SK-N-MC (cell line): ENCODE data around the gene TAB3.
"Not testable (repeated sequence)": the region's sequence is repeated elsewhere in the genome, so short reads cannot be mapped to it uniquely, and the experiment has no call there.

Experiments used
- DNase-seq: peaks from one replicate; pipeline ENCODE4 v3.0.0-alpha.2; 2011; ENCODE audit warnings: low read depth, low spot score
- H3K27ac ChIP-seq: fragments of 200-600 bp; sonication (generic); 2 replicates; pipeline ENCODE4 v1.5.1; 2016; ENCODE audit warnings: mixed run types
- H3K36me3 ChIP-seq: fragments of 200-600 bp; sonication (generic); 2 replicates; pipeline ENCODE4 v1.6.1; 2017; ENCODE audit warnings: antibody characterized with exemption, low read length, mixed read lengths; ENCODE audit not compliant: insufficient read depth
- H3K4me3 ChIP-seq: fragments of 200-600 bp; sonication (generic); 2 replicates; pipeline ENCODE4 v1.5.1; 2016
- H3K9ac ChIP-seq: fragments of 200-600 bp; sonication (generic); 2 replicates; pipeline ENCODE4 v1.8.0; 2017; ENCODE audit warnings: mixed run types, mixed read lengths; ENCODE audit not compliant: insufficient read length
- H3K9me3 ChIP-seq: fragments of 200-600 bp; sonication (generic); 2 replicates; pipeline ENCODE4 v1.6.1; 2017; ENCODE audit warnings: low read depth, mild to moderate bottlenecking, antibody characterized with exemption, low read length, moderate library complexity, mixed read lengths
- EZH2 ChIP-seq: fragments of 200-600 bp; sonication (generic); IDR thresholded peaks from one replicate; pipeline ENCODE4 v1.6.1; 2017; ENCODE audit warnings: antibody characterized with exemption
- FOXP2 ChIP-seq: optimal IDR thresholded peaks from 2 replicates; pipeline ENCODE3; 2011; ENCODE audit warnings: mild to moderate bottlenecking, moderate library complexity; ENCODE audit not compliant: insufficient read depth; ENCODE audit errors: extremely low read length, control extremely low read depth
- POLR2AphosphoS5 ChIP-seq: IDR thresholded peaks from 2 replicates; pipeline ENCODE4 v1.6.1; 2012; ENCODE audit warnings: mild to moderate bottlenecking, low read depth, low read length, borderline replicate concordance

TAB3 gene

GRCh38 chrX:30821116-30821515, 67.9 kb downstream of the TAB3 start:
- no peaks in the 10 kb centered on the region for H3K9me3 ChIP-seq
- no peak for DNase-seq
- TF ChIP-seq FOXP2 (no peak), POLR2AphosphoS5 (no peak), EZH2 (no peak)
- H3K9ac ChIP-seq, result no peak overlapping the region
- H3K4me3 ChIP-seq, result no peak overlapping the region
- no peak overlapping the region for H3K27ac ChIP-seq
- no peaks in the 10 kb centered on the region for H3K36me3 ChIP-seq

GRCh38 chrX:30819080-30819479, 70.0 kb downstream of the TAB3 start:
- no peak overlapping the region for H3K4me3 ChIP-seq
- H3K36me3 ChIP-seq, result no peaks in the 10 kb centered on the region
- no peak overlapping the region for H3K9ac ChIP-seq
- no peak for TF ChIP-seq POLR2AphosphoS5
- TF ChIP-seq FOXP2, result no peak
- no peak for TF ChIP-seq EZH2
- DNase-seq, result no peak
- H3K27ac ChIP-seq, result no peak overlapping the region
- no peaks in the 10 kb centered on the region for H3K9me3 ChIP-seq

GRCh38 chrX:30816079-30816478, 73.0 kb downstream of the TAB3 start:
- no peak for DNase-seq
- no peak for TF ChIP-seq FOXP2
- no peak for TF ChIP-seq POLR2AphosphoS5
- no peak for TF ChIP-seq EZH2
- no peak overlapping the region for H3K9ac ChIP-seq

GRCh38 chrX:30814978-30815377, 74.1 kb downstream of the TAB3 start:
- no peaks in the 10 kb centered on the region for H3K9me3 ChIP-seq
- H3K4me3 ChIP-seq, result no peak overlapping the region
- no peak for DNase-seq
- no peak overlapping the region for H3K9ac ChIP-seq
- no peaks in the 10 kb centered on the region for H3K36me3 ChIP-seq
- no peak overlapping the region for H3K27ac ChIP-seq
- TF ChIP-seq FOXP2, result no peak
- TF ChIP-seq EZH2, result no peak
- TF ChIP-seq POLR2AphosphoS5, result no peak

More at GRCh38 chrX:30816079-30816478, 73.0 kb downstream of the TAB3 start:
- H3K4me3 ChIP-seq, result no peak overlapping the region
- no peaks in the 10 kb centered on the region for H3K36me3 ChIP-seq
- no peak overlapping the region for H3K27ac ChIP-seq
- no peaks in the 10 kb centered on the region for H3K9me3 ChIP-seq

- H3K9ac ChIP-seq, result no peak overlapping the region
- TF ChIP-seq FOXP2 (no peak), POLR2AphosphoS5 (no peak)
- H3K27ac ChIP-seq, result no peak overlapping the region
- no peaks in the 10 kb centered on the region for H3K36me3 ChIP-seq
- no peak overlapping the region for H3K4me3 ChIP-seq
- no peaks in the 10 kb centered on the region for H3K9me3 ChIP-seq
- no peak for DNase-seq
Observed at GRCh38 chrX:30812326-30812725, 76.7 kb downstream of the TAB3 start.

- no peak overlapping the region for H3K4me3 ChIP-seq
- H3K27ac ChIP-seq, result no peak overlapping the region
- no peak for DNase-seq
- TF ChIP-seq POLR2AphosphoS5, result no peak
- TF ChIP-seq EZH2, result no peak
- TF ChIP-seq FOXP2, result no peak
- H3K9ac ChIP-seq, result no peak overlapping the region
- no peaks in the 10 kb centered on the region for H3K9me3 ChIP-seq
- no peaks in the 10 kb centered on the region for H3K36me3 ChIP-seq
Observed at GRCh38 chrX:30806187-30806728, 82.8 kb downstream of the TAB3 start.

GRCh38 chrX:30804462-30804861, 84.6 kb downstream of the TAB3 start:
- no peaks in the 10 kb centered on the region for H3K36me3 ChIP-seq
- H3K9me3 ChIP-seq, result no peaks in the 10 kb centered on the region
- no peak for DNase-seq
- no peak overlapping the region for H3K9ac ChIP-seq
- no peak for TF ChIP-seq POLR2AphosphoS5
- TF ChIP-seq EZH2, result no peak
- TF ChIP-seq FOXP2, result no peak
- no peak overlapping the region for H3K27ac ChIP-seq
- H3K4me3 ChIP-seq, result no peak overlapping the region

- no peak overlapping the region for H3K9ac ChIP-seq
- no peak for DNase-seq
- H3K36me3 ChIP-seq, result no peaks in the 10 kb centered on the region
- no peak overlapping the region for H3K27ac ChIP-seq
- no peaks in the 10 kb centered on the region for H3K9me3 ChIP-seq
- no peak for TF ChIP-seq EZH2
- TF ChIP-seq POLR2AphosphoS5, result no peak
- TF ChIP-seq FOXP2, result no peak
- no peak overlapping the region for H3K4me3 ChIP-seq
Observed at GRCh38 chrX:30800901-30801300, 88.2 kb downstream of the TAB3 start.

GRCh38 chrX:30799327-30799726, 89.7 kb downstream of the TAB3 start:
- no peak for DNase-seq
- Histone ChIP-seq H3K4me3 (no peak overlapping the region), H3K9me3 (no peaks in the 10 kb centered on the region), H3K9ac (no peak overlapping the region), H3K36me3 (no peaks in the 10 kb centered on the region), H3K27ac (no peak overlapping the region)
- TF ChIP-seq FOXP2, result no peak

GRCh38 chrX:30798810-30799209, 90.2 kb downstream of the TAB3 start:
- H3K9ac ChIP-seq, result no peak overlapping the region
- no peak for DNase-seq
- TF ChIP-seq FOXP2, result no peak
- TF ChIP-seq EZH2, result no peak
- TF ChIP-seq POLR2AphosphoS5, result no peak

GRCh38 chrX:30797301-30797700, 91.8 kb downstream of the TAB3 start:
- not testable (repeated sequence) for H3K36me3 ChIP-seq

More at GRCh38 chrX:30798810-30799209, 90.2 kb downstream of the TAB3 start:
- Histone ChIP-seq H3K27ac (no peak overlapping the region), H3K36me3 (no peaks in the 10 kb centered on the region), H3K9me3 (no peaks in the 10 kb centered on the region), H3K4me3 (no peak overlapping the region)

More at GRCh38 chrX:30797301-30797700, 91.8 kb downstream of the TAB3 start:
- H3K4me3 ChIP-seq, DNase-seq, H3K9ac ChIP-seq, H3K9me3 ChIP-seq, H3K27ac ChIP-seq: not testable (repeated sequence)
